Cerebellar nuclear complex (tissue), 1 donor: ENCODE data around the gene SAPCD2.
"Not testable (repeated sequence)": the region's sequence is repeated elsewhere in the genome, so short reads cannot be mapped to it uniquely, and the experiment has no call there.

ENCODE experiments used
- DNase-seq, 2 experiments: peaks; one replicate each; lab custom pipeline; 2025; lab: John Stamatoyannopoulos, UW

The SAPCD2 gene

DNA sequence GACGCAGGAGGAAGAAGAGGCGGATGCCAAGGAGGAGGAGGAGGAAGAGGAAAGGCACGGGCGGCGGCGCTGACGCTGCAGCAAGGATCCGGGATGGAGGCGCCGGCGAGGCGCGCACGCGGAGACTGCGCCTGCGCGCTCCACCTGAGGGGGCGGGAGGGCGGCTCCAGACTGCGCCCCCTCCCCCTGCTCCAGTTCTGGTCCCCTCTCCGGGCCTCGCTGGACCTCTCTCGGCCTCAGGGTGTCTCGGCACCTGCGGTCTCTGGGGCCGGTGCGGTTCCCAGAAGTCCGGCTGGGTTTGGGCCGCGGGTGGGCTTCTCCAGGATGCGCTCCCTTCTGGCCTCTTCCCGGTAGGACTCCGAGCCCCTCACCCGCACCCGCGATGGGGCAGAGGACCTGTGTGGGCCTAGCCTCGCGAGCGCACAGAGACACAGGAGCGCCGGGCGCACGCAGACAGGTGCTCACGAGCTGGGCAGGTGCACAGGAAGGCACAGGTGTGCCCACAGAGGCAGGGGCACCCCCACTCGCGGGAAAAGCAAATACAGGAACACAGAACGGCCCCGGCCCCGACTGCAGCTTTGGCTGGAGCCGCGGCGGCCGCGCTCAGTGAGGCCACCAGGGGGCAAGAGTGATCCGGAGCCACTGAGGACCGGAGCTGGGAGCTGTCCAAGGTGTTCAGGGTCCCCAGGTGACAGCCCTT lies 24.1 kb downstream of the SAPCD2 start, which contains the start of gene NPDC1:
Gene NPDC1 (minus strand): TSS at position 90 of the 700 bp plus-strand sequence. CDS start 188 bp downstream, outside the sequence.
- DNase-seq = no peak

DNA sequence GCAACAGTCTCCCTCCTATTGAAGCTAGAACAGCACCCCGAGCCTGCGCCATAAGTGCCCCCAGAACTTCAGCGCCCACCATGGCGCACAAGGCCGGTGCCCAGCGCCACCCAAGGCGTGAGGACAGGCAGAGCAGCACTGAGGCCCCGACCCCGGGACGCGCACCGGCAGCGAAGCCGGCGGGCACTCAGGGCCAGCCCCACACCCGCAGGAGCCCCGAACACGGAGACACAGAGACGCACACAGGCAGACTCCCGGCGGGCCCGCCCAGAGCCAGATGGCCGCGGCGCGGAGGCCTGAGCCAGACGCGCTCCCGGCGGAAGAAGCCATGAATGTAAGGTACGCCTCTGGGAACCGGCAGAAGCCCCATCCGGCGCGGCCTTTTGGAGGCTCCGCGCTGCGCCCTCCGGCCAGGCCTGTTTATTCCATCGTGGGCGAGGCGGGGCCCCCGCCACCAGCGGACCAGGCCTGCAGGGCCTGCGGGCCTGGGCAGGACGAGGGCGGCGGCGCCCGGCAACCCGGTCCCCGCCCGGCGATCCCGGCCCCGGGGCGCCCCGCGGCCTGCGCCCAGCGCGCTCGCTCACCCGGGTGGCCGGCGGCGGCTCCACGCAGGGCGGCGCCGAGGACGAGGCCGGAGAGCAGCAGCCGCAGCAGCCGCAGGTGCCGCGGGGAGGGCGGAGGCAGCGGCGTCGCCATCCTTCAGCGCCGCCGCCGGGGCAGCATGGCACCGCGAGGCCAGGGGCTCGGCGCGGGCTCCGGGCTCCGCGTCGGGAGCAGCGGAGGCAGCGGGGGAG lies 24.9 kb downstream of the SAPCD2 start:
- DNase-seq = peak in 1 of 2 experiments; percentile 16

DNA sequence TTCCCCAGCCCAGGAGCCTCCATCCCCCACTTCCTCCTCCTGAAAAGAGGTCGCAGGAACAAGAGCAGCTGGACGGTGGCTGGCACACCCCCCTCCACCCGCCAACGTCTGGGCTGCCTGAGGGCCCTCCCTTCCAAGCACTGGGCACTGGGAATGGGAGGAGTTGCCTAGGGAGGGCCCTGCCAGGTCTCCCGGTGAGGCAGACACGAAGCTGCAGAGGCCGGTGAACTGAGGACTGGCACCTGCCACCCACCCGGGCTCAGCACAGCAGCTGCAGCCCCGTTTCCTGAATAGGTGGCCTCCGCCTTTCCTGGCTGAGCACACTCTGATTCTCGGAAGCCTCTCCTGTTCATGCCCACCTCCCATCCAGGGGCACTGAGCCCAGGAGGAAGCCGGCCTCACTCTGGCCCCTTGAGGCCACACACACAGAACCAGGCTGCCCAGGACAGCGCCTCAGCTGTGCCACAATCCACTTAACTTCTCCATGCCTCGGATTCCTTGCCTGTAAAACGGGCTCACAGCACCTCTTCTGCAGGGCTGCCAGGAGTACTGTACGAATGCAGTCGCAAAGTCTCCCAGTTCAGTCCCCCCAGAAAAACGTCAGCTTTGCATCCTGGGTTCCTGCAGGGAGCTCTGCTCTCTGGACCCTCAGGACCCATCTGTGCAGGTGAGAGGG lies 25.7 kb downstream of the SAPCD2 start:
- DNase-seq = no peak

DNA sequence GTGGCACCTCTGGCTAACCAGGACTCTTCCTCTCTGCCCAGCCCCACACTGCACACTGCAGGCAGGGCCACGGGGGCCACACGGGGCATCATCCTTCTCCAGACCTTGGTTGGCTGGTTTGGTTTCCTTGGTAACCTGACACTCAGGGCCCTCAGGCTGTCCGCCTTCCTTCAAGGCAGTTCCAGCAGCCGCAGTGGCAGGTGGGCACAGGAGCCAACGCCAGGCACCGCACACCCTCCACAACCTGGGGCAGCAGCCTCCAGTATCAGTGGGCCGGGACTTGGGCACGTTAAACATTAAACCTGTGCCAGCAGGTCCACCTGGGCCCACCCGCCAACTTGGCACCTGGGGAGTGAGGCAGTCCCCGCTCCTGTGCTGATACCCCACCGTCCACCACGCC lies 26.3 kb downstream of the SAPCD2 start:
- no peak for DNase-seq

DNA sequence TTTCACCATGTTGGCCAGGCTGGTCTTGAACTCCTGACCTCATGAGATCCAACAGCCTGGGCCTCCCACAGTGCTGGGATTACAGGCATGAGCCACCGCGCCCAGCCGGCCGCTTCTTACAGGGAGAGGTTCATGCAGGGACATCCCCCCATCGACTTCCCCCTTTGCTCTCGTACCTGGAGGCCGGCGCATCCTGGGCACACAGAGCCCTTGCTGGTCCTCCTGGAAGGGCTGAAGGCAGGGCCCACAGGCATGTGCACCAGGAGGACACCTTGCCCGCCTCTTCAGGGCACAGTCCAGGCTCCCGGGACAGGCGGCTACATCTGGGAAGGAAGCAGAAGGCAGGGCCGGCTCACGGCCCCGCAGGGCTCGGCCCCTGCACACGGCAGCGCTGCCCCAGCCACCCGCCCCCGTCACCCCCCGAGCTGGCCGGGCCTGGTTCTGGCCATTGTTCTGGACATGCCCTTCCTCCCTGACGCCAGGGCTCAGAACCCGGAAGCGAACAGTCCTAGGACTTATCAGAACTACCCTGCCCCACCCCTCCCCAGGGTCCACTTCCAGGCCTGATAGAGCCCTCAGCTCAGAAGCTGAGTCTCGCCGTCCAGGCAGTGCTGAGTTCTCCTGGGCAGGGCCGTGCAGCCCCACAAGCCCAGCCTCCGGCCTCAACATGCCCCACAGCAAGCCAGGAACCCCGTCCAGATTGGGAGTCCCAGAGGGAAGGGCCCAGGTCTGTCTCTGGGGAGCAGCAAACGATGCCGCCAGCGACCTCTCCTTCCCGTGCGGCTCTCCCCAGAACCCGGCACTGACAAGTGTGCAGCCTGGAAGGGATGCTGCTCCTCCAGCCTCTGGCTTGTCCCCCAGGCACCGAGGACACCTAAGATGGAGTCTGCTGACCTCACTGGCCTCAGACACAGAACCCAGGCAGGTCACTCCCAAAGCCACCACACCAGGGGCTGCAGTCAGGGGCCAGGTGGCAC lies 27.3 kb downstream of the SAPCD2 start:
- DNase-seq = no peak

DNA sequence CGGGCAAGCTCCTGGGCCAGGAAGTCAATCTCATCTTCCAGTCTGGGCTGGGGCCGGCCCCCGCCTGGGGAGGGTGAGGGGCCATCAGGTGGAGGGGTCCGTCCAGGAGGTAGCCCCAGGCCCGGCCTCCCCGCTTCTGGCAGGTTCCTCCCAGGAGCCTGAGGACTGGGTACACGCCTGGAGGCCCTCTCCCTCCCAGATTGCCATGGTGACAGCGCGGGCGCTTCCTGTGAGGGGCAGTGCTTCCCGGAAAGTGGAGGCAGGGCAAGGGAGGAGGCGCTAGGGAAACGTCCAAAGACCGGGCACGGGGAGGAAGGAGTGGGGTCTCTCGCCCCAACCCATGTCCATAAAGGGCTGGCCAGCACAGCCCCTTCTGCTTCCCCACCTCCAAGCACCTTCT lies 29.2 kb downstream of the SAPCD2 start:
- no peak for DNase-seq

DNA sequence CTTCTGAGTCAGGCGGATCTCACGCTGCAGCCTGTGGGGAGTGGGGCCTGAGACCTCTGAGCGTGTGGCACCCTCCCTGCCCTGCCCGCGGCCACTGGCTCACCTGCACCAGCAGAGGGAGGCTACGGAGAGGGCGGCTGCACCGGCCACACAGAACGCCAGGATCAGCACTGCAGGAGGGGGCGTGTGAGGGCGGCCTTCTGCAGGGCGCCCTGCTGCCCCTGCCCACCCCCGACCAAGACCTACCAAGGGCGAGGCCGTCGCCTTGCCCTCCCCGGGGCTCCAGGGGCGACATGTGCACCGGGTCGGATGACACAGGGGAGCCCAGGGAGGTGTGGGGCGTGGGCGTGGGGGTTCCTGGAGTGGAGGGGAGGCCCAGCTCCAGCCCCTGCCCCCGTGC lies 29.8 kb downstream of the SAPCD2 start:
- DNase-seq = no peak

DNA sequence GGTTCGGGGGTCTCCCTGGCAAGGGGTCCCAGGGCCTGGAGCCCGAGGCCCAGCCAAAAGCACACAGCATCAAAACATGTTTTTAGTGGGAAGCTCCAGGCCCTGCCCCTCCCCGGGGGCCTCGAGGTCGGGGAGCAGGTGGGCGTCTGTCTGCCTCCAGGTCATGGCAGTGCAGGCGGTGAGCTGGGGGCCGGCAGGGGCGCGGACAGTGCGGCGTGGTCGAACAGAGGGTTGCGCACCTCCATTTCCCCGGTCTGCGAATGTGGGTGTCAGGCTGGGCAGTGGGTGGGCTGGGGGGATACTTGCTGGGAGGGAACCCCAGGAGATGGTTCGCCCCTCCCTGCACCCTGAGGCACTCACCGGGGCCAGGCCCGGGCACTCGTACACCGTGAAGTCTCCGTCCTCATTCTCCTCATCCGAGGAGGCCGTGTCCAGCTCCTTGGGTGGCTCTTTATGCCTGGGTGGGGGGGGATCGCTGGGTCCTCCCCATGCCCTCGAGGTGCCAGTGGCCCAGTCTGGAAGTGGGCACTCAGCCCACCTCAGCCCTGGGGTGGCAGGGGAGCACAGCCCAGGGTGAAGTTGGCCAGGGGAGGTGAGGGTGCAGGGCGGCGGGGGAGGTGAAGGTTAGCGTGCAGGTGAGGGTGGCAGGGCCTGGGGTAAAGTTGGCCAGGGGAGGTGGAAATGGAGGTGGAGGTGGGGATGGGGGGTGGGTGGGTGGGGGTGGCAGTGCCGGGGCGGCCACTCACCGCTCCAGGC lies 30.6 kb downstream of the SAPCD2 start:
- DNase-seq = no peak

DNA sequence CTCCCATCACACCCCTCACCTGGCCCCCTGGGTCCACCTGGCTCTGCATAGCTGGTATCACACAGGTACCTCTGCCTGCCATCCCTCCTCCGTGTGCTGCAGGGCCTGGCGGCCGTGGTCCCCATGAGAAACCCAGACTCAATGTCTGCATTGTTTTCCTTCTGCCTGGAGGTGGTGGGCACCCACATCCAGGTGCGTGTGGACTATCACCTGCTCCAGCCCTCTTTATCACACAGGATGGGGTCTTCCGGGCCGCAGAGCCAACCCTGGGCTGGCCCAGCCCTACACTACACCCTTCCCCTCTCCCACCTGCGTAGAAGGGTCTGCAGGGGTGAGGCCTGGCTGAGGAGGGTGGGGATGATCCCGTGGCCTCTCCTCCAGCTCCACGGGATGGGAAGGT lies 31.4 kb downstream of the SAPCD2 start:
- DNase-seq = no peak

DNA sequence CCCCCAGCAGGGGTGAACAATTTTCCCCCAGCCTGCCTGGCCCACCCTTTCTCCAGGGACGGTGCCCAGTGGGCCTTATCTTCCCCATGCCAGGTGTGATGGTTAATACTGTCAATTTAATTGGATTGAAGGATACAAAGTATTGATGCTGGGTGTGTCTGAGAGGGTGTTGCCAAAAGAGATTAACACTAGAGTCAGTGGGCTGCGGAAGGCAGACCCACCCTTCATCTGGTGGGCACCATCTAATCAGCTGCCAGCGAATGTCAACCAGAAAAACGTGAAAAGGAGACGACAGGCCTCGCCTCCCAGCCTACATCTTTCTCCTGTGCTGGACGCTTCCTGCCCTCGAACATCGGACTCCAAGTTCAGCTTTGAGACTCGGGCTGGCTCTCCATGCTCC lies 32.9 kb downstream of the SAPCD2 start:
- DNase-seq = no peak

DNA sequence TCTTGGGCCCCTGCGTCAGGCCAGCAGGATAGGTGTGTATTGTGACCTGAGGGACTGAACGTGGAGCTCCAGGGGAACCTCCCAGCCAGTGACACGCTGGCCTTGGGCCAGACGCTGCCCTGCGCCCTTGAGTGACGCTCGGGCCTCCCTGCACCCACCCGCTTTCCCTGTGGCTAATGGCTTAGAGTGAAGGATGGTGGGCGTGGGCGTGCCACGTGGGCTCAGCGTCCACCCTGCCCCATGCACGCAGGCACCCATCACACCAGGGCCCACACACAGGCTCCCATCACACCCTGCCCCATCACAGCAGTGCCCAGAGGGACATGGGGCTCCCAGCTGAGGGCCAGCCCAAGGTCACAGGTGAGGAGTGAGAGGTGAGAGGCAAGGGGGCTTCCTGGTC lies 33.3 kb downstream of the SAPCD2 start:
- DNase-seq = no peak

DNA sequence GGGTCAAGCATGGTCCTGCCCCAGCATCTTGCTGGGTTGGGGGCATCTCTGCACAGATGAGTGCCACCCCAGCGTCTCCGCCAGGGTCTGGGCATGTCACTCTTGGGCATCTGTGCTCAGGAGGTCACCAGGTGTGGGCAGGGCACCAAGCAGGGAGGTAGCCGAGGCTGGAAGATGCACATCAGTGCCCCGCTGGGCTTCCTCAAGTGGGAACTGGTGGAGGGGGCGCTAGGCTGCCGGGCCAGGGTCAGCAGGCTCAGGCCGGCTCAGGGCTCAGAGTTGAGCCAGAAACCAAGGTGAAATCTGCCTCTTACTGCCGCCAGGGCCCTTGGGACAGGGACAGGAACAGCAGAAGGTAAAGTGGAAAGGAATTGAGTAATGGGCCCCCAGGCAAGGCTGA lies 34.4 kb downstream of the SAPCD2 start:
- no peak for DNase-seq

DNA sequence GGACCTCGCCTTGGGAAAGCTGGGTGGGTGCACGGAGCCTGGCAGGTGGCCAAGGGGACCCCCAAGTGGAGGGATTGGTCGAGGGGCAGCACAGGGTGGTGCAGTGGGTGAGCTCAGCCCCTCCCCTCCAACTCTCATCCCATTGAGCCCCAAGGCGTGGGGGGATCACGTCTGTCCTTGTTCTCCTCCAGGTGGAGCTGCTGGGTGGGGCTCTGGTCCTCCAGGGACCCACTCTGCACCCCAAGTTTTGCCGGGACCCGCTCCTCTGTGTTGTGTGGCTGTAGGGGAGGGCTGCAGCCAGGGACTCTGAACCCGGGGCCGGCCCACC lies 34.9 kb downstream of the SAPCD2 start:
- no peak for DNase-seq

DNA sequence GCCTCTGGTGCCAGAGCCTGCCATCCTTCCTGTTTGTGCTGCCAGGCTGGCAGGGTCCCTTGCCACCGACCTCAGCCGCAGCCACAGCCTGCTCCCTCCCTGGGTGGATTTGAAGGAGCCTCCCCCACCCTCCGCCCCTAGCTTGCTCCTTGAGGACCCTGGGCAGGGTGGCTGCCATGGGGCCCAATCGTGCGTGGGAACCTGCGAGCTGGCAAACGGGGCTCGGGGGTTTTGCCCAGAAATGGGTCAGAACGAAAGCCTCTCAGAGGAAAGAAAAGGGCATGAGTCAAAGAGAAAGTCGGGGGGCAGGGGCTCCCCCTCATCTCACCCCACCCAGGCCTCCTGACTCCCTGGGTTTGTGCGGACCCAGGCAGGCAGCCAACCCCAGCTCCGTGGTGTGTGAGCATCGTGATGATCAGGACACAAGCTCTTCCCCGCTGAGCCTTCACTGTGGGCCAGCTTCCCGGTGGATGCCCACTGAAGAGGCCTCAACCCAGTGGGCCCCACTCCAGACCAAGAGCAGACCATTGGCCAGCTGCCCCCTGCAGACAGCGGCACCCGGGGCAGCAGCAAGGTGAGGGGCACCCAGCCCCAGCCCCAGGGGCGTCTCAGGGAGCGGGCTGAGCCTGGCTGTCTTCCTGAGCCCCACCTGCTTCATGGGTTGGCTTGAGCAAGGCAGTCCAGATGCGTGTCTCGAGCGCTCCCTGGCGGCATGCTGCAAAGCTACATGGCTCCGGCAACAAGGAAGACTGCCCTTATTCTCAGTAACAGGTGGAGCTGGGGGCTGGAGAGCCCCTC lies 35.4 kb downstream of the SAPCD2 start:
- DNase-seq = peak in 1 of 2 experiments; percentile 68

DNA sequence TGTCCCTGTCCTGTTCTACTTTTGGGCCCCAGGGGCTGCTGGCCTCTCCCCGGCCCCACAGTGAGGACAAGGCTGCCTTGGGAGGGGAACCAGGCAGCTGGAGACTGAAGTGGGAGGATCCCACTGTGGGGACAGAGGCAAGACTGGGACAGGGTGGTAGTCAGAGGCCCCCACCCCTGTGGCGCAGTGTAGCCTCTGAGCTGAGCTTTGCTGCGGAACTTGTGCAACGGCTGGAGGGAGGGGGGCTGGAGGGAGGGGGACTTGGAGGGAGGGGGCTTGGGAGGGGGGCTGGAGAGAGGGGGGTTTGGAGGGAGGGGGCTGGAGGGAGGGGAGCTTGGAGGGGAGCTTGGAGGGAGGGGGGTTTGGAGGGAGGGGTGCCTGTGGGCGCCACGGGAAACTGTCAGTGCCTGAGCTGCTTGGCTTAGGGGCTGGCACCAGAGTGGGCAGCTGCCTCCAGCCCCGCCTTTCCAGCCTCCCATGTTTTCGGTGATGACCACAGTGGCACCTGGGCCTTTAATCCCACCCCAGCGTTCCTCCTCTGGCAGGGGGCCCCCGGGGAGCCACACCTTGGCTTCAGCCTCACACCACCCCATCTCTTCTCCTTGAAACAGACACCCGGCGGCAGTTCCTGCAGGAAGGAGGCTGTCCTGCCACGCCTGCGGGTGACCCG lies 36.2 kb downstream of the SAPCD2 start:
- DNase-seq = peak in 1 of 2 experiments; percentile 29

DNA sequence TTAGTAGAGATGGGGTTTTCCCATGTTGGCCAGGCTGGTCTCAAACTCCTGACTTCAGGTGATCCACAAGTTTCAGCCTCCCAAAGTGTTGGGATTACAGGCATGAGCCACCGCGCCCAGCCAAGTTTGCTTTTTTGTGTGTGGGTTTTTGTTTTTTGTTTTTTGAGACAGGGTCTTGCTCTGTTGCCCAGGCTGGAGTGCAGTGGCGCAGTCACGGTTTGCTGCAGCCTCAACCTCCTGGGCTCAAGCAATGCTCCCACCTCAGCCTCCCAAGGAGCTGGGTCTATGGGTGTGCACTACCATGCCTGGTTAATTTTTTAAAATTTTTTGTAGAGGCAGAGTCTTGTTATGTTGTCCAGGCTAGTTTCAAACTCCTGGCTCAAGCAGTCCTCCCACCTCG lies 36.9 kb downstream of the SAPCD2 start:
- DNase-seq = not testable (repeated sequence)

DNA sequence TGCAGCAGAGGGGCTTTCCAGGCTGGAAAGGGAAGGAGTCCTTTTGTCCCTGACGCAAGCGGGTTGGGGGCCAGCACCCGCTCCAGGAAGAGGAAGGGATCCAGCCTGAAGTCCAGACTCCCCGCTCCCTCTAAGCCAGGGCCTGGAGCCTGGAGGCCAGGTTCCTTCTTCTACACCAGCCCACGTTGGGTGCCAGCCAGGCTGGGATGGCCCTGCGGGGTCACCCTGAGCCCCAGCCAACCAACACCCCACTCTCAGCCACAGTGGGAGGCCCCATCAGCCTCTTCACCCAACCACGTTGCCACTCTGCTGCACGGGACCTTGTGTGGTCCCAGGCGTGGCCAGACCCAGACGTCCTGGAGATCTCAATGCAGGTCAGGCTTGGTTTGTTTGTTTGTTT lies 37.5 kb downstream of the SAPCD2 start:
- DNase-seq = no peak

DNA sequence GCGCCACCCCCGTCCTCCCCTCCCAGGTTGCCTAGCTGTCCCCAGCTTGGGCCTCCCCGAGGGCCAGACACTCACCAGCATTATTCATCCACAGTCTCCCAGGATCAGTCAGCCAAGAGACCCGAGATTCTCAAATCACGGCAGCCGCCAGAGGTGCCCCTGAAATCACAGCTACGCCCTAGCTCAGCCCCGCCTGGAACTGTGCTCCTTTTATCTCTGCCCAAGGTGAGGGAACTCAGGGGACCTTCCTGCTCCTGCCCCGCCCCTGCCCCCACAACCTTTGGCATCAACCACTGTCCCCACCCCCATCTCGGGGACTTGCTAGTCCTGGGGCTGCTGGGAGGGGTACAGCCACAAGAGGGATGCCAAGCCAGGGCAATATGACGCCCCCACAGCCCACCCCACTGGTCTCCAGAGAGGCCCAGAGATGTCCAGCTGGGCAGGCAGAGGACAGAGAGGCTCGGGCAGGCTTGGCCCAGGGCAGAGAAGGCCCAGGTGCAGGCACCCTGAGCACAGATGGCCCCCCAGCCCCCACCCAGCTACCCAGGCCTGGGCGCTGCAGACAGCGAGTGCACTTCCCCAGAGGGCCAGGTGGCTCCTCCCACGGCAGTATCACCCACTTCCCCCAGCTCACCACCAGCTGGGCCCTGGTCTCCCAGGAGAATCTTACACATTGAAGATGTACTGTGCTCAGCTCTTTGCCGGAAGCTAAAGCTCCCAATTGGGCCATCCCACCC lies 38.3 kb downstream of the SAPCD2 start, which contains the start of gene FUT7:
Gene FUT7 (minus strand): TSS at position 185 of the 737 bp plus-strand sequence. CDS start 97 bp downstream, at position 88.
- no peak for DNase-seq
